HG02623 (cell line): ENCODE results near the gene FFAR4.

Experiments used
- ATAC-seq: cut with Tn5 transposase; IDR thresholded peaks from one replicate; pipeline ENCODE4 v1.9.1; 2021; ENCODE audit warnings: moderate library complexity; ENCODE audit not compliant: unreplicated experiment

Gene FFAR4

GRCh38 chr10:93599335-93599734 lies 32.9 kb downstream of the FFAR4 start:
- ATAC-seq, result no peak

- no peak for ATAC-seq
These were observed 33.3 kb downstream of the FFAR4 start for GRCh38 chr10:93599778-93600177.

- ATAC-seq, result no peak
These were observed 34.1 kb downstream of the FFAR4 start for GRCh38 chr10:93600446-93601145.

GRCh38 chr10:93601146-93601773 lies 34.8 kb downstream of the FFAR4 start, which contains the start of gene RBP4:
RBP4 (minus strand) TSS chr10:93601235; CDS start chr10:93601028, 207 bp downstream.
- no peak for ATAC-seq

GRCh38 chr10:93601774-93602162 lies 35.3 kb downstream of the FFAR4 start:
- no peak for ATAC-seq

- ATAC-seq, result no peak
These were observed 36.6 kb downstream of the FFAR4 start for GRCh38 chr10:93603023-93603422.

GRCh38 chr10:93604146-93604545 lies 37.7 kb downstream of the FFAR4 start:
- ATAC-seq, result no peak

- no peak for ATAC-seq
These were observed 42.0 kb downstream of the FFAR4 start for GRCh38 chr10:93608421-93608820.

GRCh38 chr10:93612311-93612710 lies 45.8 kb downstream of the FFAR4 start, which contains the start of gene PDE6C:
PDE6C (plus strand) TSS chr10:93612537; CDS start chr10:93612726, 189 bp downstream.
- no peak for ATAC-seq

- ATAC-seq, result no peak
These were observed 46.7 kb downstream of the FFAR4 start for GRCh38 chr10:93613126-93613525.

GRCh38 chr10:93614101-93614825 lies 47.8 kb downstream of the FFAR4 start:
- ATAC-seq, result no peak

GRCh38 chr10:93615576-93616235 lies 49.2 kb downstream of the FFAR4 start:
- no peak for ATAC-seq

GRCh38 chr10:93620925-93621324 lies 54.5 kb downstream of the FFAR4 start:
- ATAC-seq, result no peak

GRCh38 chr10:93622942-93623341 lies 56.5 kb downstream of the FFAR4 start:
- no peak for ATAC-seq

GRCh38 chr10:93628858-93629257 lies 62.4 kb downstream of the FFAR4 start:
- ATAC-seq, result no peak

- ATAC-seq, result no peak
These were observed 63.3 kb downstream of the FFAR4 start for GRCh38 chr10:93629647-93630305.

GRCh38 chr10:93630625-93631557 lies 64.4 kb downstream of the FFAR4 start:
- ATAC-seq, result no peak
